Sigmoid colon (tissue), 4 donors: ENCODE results near the gene PSAT1.

ENCODE experiments used
- CTCF ChIP-seq, 4 experiments: fragments of 450-650 bp in 3 of 4; fragments of 200-600 bp in 1 of 4; IDR thresholded peaks; one replicate each; pipeline ENCODE4 v1.5.1; 2016 to 2019; ENCODE audit warnings: antibody characterized with exemption in 4 of 4, mild to moderate bottlenecking in 3 of 4, moderate library complexity in 2 of 4
- EP300 ChIP-seq, 4 donors: sonication (generic); formaldehyde crosslinking; IDR thresholded peaks; one replicate each; pipeline ENCODE4 v1.6.1; 2017; ENCODE audit warnings: antibody characterized with exemption in 4 of 4
- POLR2A ChIP-seq, 2 donors: fragments of 450-650 bp; IDR thresholded peaks; one replicate each; pipeline ENCODE4 v1.6.1; 2016; ENCODE audit warnings: antibody characterized with exemption in 2 of 2, mild to moderate bottlenecking in 2 of 2, moderate library complexity in 2 of 2
- POLR2AphosphoS5 ChIP-seq, 4 donors: sonication (generic); formaldehyde crosslinking; IDR thresholded peaks; one replicate each; pipeline ENCODE4 v1.6.1; 2017; ENCODE audit warnings: antibody characterized with exemption in 4 of 4

- TF ChIP-seq POLR2A (IDR thresholded peaks at IDR 0.05) = no peak
- TF ChIP-seq POLR2AphosphoS5 (IDR thresholded peaks at IDR 0.05) = no peak
- no peak for TF ChIP-seq CTCF (IDR thresholded peaks at IDR 0.05)
- no peak for TF ChIP-seq EP300 (IDR thresholded peaks at IDR 0.05)
These were observed 24.1 kb downstream of the PSAT1 start for GRCh38 chr9:78320875-78321496.
